T-helper 1 cell treated with Interleukin-12 subunit alpha and Interleukin-12 subunit beta and Interleukin-4 antibody, amounts not matched to agents 30 ng/mL and 1 ng/mL, for 36 hours (primary cell): Measurements from ENCODE around the gene DMRT2. TPM values are rescaled to one million over a fixed set of nuclear protein-coding genes. Genes with fewer than 3 reads are reported as not detected.

Experiments
- intact Hi-C: fragments of 100-400 bp; cut with micrococcal nuclease; formaldehyde crosslinking; loops from one replicate; pipeline ENCODE4 v1.15.1; 2024
- total RNA-seq: library from RNA; stranded (reverse); gene quantifications from 2 replicates; pipeline ENCODE4 v1.2.3, GENCODE V29; 2022

DMRT2 gene
- 0.63 and 1.3 TPM in 2 replicates for total RNA-seq

DNA sequence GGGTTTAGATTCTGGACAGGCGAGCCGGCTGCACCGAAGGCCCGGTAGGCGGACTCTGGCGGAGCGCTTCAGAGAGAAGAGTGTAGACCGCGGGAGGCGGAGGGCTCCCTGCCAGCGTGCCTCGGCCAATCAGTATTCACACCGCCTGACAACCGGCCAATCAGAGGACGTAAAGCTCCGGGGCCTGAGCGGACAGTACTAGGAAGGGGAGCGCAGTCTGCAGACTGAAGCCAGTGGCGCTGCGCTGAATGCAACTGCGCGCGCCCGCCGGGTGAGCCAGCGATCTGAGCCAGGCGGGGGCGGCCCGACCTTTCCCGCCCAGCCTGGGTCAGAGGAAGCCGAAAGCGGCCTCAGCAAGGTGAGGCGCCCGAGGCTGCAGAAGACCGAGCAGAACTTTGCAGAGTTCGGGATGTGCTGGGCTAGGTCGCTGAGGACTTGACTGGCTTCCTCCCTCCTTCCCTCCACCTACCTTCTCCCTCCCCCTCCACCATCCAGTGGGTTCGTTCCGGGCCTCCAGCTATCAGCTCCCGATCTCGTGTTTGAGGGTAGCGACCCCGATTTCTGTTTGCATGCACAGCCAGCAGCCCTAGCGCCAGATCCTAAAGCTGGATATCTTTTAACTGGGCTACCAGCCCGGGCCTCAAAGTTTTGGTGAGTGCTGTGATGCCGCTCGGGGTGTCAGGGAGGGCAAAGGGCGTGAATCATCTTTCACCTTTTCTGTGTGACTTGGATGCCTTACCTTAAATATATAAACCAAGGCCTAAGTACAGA, at the start of gene DMRT2:
TSS of gene DMRT2 (plus strand) at position 233 of the 771 bp plus-strand sequence. CDS start 1,257 bp downstream, outside the sequence.
- intact Hi-C loops, result no loop called here

DNA sequence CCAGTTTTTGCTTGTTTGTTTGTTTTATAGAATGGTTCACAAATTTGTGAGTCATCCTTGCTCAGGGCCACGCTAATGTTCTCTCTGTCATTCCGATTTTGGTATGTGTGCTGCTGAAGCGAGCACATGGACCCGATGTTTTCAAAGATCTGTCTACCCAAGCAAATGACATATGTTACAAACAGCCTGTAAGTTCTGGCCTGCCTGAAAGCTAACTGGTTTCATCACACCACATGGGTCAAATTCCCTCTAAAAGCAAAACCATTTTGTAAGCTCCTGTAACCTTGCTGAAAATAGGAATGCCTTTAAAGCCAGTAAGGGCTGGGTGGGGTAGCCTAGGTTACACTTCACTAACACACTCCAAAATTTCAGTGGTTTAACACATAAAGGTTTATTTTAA, 48.3 kb upstream of the DMRT2 start:
- intact Hi-C loops, result no loop called here

DNA sequence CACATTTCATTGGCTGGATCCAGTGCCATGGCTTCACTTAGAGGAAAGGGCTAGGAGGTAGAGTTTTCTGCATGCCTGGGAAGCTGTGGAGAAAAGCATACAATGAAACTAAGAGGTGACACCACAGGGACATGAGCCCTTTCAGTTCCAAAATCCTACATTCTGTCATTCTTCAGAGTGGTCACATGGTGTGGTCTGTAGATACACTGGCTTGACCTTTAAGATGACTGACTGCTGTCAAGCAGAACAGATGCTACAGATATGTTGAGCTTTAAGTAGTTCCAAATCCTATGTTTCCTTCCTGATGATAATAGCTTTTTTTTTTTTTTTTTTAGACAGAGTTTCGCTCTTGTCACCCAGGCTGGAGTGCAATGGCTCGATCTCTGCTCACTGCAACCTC, 47.5 kb upstream of the DMRT2 start:
- intact Hi-C loops, result no loop called here

DNA sequence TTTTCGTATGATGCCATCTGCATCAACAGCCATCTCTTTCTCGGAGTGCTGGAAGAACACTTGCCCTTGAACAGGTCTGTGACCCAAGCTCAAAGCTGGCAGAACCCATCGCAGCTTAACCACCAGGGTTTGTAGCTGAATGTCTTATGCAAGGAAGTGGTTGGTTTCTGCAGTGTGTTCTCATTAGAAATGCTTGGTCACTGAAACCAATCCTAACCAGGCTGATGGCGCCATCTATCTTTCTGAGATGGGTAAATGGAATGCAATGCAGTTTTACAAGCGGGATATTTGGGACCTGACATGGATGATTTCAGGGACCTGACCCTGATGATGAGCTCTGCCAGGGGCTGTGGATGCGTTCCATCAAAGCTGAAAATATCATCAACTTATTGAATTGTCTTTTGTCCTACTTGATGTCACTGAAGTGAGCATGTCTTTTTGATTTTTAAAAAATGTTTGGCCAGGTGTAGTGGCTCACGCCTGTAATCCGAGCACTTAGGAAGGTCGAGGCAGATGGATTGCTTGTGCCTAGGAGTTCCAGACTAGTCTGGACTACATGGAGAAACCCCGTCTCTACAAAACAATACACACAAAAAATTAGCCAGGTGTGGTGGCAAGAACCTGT, 45.0 kb upstream of the DMRT2 start:
- intact Hi-C loops, result loop anchor here (1.0 kb wide), 2 partner anchors 112 to 392 kb away; no protein-coding TSS in a partner anchor

DNA sequence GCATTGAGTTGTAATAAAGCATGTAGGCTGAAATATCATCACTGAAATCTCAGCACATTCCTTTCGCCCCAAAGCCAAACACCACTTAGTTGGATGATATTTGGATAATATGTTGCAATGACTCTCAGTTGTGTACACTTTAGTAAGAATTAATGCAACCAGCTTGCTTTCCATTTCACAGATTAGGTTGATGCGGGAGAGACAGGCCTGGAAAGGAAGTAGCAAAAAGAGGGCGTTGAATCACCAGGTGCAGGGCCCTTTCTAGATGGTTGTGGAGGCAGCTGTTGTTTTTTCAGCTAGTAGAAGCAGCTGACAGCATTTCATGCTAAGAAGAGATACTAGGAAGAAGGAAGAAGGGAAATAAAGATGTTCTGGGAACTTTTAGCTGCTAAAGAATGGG, 42.8 kb upstream of the DMRT2 start:
- intact Hi-C loops, result no loop called here

DNA sequence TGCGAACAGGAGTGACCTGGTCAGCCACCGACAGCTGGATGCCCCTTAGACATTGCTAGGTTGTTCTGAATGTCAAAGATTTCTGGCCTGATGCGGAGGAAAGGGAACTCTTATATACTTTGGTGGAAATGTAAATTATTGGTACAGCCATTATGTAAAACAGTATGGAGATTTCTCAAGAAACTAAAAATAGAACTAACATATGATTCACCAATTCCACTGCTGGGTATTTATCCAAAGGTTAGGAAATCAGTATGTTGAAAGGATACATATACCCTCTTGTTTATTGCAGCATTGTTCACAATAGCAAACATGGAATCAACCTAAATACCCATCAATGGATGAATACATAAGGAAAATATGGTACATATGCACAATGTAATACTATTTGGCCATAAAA, 41.9 kb upstream of the DMRT2 start:
- intact Hi-C loops, result no loop called here

DNA sequence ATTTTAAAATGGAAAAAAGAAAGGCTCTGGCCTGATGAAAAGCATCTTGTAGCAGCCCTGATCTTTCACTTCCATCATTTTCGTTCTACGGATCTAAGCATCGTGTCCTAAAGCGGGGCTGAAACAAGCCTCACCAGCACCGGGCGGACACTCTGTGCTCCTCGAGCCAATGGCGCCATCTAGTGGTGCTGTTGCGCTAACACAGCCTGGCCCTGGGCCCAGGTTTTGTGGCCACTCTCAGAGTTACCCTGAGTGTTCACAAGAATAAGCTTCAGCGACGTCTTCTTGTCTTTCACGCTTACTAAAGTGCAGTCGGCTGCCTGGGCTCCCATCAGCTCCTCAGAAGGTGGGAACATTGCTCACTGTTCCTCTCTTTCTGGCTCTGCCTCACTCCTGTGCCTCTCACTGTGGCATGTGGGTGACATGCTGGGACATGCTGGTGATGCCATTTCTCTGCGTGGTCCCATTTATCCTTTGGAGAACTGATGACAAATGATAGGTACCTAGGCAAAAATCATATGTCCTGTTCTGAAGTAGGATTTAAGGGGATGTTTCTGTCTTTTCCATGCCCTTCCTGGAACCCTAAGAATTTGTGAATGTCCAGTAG, 41.0 kb upstream of the DMRT2 start:
- intact Hi-C loops, result loop anchor here (1.0 kb wide), 2 partner anchors 116 to 396 kb away; no protein-coding TSS in a partner anchor

DNA sequence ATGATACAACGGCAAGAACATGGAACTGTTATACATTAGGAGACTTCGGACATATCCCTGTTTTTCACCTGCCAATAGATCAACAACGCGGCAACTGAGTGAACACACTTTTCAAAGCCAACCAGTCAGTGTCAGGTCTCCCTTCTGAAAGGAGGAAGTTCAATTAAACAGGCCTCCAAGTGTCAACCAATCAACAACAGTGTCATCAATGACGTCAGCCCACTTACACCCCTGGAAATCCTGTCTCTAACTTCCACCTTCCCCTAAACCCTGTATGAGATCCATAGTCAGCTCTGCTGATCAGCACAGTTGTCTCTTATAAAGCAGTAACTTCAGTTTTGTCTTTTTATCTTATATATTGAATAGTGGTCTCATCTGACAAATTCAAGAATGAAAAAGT, 37.1 kb upstream of the DMRT2 start:
- intact Hi-C loops, result no loop called here

DNA sequence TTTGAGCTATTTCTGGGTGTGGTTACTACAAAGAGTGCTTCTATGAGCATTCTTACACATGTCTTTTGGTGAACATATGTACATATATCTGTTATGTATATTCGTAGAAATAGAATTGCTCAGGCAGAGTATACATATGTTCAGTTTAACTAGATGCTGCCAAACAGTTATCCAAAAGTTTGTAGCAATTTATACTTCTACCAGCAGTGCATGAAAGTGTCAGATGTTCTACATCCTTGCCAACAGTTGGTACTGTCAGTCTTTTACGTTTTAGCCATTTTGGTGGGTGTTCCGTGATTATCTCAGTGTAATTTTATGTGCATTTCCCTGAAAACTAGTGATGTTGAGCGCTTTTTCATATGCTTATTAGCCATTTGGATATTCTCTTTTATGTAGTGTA, 35.9 kb upstream of the DMRT2 start:
- intact Hi-C loops, result no loop called here

DNA sequence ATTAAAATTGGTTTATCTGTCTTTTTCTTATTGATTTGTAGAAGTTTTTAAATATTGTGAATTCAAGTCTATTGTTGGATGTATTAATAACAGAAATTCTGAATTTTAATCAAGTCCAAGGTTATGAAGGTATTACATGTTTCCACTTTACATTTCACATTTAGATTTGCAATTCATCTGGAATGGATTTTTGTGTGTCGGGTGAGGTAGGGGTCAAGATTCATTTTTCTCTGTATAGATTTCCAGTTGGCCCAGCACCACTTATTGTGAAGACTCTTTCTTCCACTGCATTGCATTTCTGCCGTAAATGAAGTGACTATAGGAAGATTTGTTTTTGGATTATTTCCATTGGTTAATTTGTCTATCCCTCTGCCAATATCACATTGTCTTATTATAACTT, 35.5 kb upstream of the DMRT2 start:
- intact Hi-C loops, result no loop called here

DNA sequence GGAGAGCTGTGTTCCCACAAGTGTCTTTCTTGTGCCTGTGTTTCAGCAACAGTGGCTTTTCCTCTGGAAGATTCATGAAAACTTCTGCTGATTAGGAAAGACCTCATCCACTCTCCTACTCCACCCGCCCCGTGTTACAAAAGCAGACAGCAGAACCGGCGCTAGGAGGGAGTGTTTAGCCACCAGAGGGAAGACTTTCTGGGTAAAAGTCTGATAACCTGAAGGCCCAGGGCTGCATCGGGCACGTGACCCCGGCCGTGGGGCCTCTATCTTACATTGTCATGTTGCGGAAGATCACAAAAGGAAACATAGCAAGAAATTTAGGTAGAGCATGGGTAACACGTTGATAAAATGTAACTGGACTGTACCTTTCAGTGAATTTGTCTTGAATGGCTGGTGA, 32.0 kb upstream of the DMRT2 start:
- intact Hi-C loops, result loop anchor here (1.0 kb wide), 1 partner anchor 383 kb away; no protein-coding TSS in a partner anchor

DNA sequence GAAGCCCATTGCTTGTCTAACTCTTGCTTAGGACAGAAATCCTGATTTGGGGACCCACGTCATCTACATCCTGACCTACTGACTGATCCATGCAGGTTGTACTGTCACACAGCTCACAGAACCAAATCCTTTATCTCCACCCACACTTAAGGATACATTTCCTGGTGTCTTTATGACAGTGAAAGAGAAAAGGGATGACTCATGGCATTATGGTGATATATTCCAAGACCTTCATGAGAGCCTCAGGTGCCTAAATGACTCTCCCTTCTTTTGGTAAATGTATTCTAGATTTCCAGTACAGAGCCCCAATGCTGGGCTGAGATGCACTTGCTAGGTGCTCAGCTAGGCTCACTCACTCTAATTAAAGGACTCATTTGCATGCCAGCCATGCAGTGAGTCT, 26.0 kb upstream of the DMRT2 start:
- intact Hi-C loops, result no loop called here

DNA sequence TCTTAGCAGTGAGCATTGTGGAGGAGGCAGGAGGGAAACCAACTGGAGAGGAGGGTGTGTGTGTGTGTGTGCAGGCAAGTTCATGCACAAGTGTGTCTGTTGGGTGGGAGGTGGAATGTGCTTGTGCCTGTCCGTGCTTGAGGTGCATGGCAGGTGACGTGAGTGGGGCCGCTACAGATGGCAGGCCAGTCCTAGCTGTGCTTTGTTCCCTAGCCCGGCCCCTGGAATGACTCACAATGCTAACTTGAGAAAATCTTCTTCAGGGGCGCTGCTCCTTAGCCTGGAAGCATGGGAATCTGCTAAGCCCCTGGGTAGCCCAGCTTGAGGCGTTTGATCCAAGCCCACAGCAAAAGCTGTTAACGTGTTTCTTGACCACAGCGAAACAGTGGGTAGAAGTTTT, 25.0 kb upstream of the DMRT2 start:
- intact Hi-C loops, result no loop called here

DNA sequence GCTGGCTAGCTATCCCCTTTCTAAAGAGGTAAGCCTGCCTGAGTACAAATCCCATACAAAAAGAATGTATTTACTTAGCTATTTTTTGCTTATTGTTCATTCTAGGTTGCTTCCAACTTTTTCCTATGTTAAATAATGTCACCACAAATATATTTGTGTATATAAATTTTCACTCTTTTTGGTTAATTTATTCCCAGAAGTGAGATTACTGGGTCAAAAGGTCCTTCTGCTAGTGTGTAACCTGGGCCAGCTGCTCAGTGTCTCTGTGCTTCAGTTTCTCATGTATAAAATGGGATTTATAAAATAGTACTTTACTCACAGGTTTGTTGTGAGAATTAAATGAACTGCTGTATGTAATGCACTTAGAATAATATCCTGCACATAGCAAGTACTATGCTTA, 23.9 kb upstream of the DMRT2 start:
- intact Hi-C loops, result no loop called here

DNA sequence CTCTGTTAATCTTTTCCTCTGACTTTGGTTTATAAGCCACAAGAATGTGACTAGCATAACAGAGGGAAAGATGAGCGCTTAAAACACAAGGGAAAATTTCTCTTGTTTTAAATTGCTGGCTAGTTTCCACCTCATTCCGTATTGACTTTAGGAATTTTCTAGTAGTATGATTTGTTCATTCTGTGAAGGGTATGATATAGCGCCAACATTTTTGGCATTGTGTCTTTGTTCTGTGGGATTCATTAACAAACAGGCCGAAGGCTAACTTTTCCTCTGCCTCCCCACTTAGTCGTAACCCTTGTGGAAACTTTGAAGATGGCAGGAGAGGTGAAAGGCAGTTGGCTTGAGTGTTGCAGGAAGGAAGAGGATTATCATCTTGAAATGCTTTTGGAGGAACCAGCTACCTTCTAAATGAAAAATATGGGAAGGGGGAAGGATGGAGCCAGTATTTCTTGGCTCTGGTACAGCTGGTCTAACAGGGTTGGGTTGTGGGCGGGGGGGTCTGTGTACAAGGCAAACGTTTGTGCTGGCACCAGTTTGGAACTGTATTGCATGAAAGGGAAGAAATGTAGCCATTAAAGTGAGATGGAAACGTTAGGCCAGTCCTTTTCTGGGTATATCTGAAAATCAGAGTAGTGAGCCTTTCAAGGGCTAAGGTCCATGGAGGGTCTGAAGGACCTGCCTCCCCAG, 21.5 kb upstream of the DMRT2 start:
- intact Hi-C loops, result no loop called here

DNA sequence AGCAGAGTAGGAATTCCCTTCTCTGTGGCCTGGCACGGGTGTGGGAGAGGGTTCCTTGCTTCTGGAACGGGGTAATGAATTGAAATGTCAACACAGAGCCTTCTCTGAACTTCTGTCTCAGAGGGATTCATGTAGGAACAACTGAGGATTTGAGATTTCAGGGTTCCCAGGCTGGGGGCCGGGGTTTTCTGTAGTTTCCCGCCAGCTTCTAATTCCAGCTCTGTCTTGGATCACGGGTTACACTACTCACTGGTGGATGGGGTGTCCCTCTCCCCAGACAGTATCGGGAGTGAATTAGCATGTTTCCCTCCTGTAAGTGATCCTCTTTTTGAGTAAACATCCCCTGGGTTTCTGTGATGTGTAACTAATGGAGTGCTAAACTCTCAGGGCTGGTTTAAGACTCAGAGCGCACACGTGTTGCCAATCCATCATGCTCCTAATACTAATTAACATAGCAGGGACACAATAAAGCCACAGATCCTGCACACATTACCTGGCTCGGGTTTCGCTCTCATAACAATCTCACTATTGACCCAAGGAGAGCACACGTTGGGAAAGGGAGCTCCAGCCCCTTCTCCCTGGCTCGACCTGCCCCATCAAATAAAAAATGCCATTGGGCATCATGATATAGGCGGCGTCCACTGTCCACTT, 18.1 kb upstream of the DMRT2 start:
- intact Hi-C loops, result no loop called here

DNA sequence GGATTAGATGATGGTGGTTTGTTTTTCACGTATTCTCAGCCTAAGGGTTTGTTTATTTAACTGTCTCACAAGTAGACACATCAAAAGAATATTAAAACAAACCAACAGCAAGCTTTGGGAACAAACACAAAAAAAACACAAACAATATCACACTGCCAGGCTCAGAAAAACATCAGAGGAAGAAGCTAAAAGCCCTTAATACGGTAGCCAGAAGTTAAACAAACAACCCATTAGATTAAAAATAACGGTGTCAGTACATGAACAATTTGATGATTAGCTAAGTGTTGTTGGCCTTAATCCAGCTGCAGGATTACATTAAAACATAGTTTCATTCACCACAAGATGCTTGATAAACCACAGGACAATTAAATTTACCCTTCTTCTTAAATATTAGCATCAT, 15.9 kb upstream of the DMRT2 start:
- intact Hi-C loops, result no loop called here

DNA sequence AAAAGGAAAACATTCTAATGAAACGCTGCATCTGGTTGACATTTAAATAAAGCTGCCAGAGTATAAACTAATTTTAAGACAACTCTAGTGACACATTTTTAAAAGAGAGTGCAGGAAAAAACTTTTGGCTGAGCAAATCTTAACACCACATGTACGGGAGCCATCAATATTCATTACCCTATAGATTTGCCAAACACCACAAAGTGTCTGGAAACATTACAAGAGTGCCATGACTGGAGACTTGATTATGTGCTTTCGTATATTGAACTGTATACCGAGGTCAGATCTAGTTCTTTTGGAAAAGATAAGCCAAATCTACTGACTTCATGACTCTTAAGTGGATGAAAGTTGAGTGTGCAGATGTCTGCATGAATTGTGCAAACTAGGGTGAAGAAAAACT, 10.6 kb upstream of the DMRT2 start:
- intact Hi-C loops, result no loop called here

DNA sequence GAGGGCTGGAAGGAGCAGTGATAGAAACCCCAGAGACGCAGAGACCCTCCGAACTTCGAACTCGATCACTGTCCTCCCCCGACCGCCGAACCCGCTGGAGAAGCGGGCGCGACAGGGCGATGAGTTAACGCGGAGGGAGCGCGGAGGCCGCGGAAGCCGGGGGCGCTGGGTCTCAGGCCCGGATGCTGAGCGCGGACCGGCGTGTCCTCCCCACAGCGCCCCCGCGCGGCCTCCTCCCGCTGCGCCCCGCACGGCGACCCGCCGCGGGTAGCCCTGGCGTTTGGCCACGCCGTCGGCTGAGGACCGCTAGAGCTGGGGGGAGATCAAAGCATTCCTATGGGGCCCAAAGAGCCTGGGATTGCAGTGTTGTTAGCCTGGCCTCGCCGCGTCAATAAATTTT, 7.7 kb upstream of the DMRT2 start:
- intact Hi-C loops, result no loop called here

DNA sequence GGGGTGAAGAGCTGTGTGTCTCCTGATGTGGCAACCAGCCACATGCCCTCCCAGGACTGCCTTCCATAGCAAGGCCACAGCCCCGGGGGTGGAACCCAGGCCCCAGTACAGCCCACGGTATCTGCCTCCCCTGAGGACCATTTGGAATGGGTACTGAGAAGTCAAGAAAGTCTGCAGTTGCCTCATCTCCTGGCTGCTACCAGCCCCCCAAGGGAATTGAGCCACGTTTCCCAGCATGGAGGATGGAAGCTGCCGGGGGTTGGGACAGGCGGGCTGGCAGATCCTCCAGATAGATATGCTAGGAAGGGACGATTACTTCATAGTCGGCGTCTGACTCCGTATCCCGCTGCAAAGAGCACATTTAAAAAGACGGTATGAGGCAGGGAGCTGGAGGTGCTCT, 5.5 kb upstream of the DMRT2 start:
- intact Hi-C loops, result loop anchor here (5.0 kb wide), 1 partner anchor 202 kb away; the partner anchor contains the start of gene DMRT1
